Hematopoietic multipotent progenitor cell treated with erythropoietin and hydrocortisone succinate and interleukin-3 and kit ligand, for 8 days (in vitro differentiated cells): ENCODE measurements around the gene KDM1B.

Experiments
- DNase-seq: peaks from one replicate; pipeline ENCODE4 v3.0.0-alpha.2; 2015

KDM1B gene

DNA sequence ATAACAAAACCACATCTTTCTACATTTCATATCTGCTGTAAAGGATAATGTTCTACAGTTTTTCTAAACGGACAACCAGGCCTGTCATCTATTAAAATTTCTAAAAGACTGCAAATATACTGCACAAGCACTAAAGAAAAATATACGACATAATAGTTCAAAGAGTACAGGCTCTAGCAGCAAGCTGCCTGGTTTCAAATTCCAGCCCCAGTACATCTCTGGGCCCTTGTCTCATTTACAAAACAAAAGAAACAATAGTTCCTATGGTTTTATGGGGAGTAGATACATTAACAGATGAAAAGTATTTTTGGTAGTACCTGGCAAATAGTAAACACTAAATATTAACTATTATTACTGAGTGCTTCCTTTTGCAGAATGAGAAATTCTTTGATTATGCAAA lies 85.0 kb downstream of the KDM1B start:
- DNase-seq, result no peak

DNA sequence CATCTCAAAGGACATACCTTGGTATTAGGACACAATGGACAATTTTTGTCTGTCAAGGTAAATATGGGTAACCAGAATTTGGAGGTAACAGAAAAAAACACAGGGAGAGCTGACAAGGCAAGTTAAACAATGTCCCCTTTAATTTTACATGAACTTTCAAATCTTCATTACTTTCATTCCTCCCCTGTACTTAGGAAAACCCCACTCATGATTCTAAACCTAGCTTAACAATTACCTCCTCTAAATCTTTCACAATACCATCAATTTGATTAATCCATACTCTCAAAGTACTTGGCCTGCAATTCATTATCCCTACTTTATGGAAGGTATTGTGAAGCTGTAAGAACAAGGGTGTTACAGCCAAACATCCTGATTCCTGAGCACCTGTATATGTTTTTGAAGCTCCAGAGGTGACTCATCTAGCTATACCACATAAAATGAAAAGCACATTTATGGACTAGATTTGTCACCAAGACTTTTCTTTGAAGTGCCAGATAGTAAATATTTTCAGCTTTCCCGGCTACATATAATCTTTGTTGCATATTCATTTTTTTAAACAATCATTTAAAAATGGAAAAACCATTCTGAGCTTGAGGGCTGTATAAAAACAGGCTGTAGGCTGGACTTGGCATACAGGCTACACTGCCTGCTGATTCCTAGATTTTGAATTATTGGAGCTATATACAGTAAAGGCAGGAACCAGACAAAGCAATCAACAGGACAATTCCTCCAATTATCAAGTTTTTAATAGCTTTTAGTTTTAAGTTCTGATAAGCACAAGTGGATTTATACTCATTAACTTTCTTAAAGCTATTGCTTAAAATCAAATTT lies 86.2 kb downstream of the KDM1B start:
- no peak for DNase-seq

DNA sequence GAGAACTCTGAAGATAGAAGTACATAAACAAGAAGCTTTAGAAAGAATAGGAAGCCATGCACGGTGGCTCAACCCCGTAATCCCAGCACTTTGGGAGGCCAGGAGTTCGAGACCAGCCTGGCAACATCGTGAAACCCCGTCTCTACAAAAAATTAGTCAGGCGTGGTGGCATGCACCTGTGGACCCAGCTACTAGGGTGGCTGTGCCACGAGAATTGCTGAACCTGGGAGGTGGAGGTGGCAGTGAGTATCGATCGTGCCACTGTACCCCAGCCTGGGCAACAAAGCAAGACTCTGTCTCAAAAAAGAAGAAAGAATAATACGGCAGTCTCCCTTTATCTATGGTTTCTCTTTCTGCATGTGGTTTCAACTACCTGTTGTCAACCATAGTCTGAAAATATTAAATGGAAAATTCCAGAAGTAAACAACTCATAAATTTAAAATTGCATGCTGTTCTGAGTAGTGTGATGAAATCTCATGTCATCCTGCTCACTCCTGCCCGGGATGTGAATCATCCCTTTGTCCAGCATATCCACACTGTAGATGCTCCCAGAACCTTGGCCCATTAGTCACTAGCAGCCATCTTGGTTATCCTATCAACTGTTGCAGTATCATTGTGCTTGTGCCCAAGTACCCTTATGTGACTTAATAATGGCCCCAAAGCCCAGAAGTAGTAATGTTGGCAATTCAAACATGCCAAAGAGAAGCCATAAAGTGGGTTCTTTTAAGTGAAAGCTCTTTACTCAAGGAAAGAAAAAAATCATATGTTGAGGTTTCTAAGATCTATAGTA lies 87.0 kb downstream of the KDM1B start:
- DNase-seq, result no peak

DNA sequence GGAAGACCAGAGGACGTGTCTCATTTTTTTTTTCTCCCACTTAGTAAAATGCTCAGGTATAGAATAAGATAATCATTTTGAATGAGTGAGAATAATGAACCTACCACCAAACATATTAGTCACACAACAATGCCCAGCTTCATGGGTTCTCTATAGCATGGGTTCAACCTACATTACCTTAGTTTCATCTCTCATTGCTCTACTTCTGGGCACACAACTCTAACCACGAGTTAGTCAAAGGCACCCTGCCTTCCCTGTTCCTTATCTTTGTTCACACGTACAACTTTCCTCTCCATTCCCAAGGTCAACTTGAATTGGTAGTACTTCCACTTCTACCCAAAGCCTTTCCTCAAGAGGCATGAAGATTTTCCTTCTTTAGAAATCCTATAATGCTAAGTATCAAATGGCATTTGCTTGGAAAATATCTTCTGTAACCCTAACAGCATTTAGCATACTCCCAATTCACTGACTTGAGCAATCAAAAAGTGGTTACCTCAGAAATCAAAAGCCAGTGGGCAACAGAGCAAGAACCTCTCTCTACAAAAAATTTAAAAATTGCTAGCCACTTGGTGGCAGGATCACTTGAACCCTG lies 88.2 kb downstream of the KDM1B start:
- peak; percentile 31 for DNase-seq

DNA sequence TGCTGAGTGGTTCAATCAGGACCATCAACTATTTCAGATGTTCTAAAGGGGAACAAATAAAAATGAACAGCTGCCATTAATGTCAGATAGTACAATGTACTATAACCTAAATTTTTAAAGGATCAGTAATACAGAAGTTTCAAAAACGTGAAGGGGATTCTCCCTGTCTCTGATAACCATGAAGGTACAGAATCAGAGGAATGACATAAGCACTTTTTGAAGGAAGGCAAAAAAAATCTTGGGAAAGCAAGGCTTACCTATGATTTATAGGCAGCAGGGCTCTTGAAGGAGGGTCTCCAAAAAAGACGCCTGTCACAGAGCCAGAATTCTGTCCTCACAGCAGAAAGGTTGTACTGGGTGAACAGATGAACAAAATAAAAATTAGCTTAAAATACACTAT lies 89.0 kb downstream of the KDM1B start:
- DNase-seq, result no peak

DNA sequence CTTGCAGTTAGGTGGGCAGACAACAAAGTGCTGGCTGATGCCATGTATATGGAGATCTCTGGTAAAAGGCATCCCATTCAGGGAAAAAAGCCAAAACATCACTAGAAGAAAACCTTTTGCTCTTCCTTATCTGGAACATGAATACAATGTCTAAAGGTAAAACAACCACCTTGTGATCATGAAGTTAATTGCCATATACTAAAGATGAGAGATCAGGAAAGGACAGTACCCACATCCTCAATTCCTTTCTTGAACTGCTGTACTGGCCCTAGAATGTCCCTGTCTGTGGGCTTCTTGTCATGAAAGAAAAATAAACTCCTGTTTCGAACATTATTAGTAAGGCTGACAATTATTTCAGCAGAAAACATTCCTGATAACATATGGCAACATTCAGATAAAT lies 89.9 kb downstream of the KDM1B start:
- no peak for DNase-seq

DNA sequence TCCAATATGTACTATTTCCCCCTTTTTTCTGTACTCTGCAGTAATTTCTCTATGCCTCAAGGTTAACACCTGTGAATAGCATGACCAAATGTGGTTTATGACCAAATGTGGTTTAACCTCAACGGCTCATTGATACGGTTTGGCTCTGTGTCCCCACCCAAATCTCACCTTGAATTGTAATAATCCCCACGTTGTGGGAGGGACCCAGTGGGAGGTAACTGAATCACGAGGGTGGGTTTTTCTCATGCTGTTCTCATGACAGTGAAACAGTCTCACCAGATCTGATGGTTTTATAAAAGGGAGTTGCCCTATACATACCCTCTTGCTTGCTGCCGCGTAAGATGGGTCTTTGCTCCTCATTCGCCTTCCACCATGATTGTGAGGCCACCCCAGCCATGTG lies 90.4 kb downstream of the KDM1B start:
- DNase-seq, result no peak

DNA sequence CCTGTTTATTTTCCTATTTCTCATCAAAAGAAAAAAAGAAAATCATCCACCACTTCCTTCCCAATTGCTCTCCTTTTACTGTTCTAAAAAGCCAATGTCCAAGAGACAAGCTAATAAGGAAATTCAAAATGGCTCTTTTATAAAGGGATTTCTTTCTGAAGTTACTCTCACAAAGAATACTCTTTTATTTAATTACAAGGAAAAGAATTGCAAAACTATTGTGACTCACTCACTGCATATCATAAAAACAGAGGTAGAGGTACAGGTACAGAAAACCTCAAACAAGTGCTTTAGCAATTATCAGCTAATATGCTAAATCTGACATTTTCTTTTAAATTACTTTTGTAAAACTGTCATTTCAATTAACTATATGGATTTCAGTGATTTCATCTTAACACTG lies 91.0 kb downstream of the KDM1B start:
- DNase-seq, result no peak

DNA sequence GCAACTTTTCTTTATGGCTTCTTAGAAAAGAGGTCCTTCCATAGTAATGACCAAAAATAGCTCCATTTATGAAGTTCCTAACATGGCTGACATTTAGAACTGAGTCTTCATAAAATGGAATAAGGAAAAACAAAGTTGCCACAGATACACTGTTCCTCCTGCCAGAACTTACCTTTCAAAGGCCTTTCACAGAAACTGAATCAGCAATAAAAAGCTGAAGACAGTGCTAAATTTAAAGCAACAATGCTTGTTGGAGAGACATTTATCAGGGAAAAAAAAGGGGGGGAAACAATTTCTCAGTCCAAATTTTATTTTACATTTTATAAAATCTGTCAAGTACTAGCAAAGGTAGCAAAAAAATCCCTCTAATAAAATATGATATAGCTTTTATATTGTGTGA lies 91.8 kb downstream of the KDM1B start:
- DNase-seq, result no peak

DNA sequence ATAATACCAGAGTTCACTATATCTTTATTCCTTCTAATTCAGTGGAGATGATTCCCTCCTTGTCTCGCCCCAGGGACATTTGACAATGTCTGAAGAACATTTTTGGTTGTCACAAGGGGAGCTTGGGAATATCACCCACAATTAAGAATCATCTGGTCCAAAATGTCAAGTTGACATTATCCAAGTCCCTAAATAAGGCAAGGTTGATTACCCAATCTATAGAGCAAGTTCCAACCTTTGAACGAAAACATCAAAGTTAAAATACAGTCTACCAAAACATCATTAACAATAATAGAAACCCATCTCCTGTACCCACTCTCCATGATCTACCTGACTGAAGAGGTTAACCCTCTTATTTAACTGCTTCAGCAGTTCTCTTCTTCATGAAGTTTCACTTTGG lies 93.5 kb downstream of the KDM1B start:
- no peak for DNase-seq

DNA sequence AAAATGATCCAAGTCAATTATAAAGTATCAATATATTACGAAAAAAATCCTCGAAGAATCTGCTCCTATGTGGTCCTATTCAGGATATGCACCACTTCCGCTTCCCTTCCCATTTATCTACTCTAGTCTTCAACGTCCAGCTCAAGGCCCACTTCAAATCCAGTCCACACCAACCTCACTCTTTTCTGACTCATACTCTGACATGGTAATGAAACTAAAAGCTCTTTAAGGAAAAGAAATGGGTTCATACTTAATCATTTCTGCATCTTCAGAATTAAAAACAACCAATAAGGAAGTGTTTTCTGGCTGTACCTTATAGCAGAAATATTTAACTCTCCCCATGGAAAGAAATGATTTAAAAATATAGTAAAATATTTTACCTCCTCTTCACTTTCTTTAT lies 94.0 kb downstream of the KDM1B start:
- no peak for DNase-seq

DNA sequence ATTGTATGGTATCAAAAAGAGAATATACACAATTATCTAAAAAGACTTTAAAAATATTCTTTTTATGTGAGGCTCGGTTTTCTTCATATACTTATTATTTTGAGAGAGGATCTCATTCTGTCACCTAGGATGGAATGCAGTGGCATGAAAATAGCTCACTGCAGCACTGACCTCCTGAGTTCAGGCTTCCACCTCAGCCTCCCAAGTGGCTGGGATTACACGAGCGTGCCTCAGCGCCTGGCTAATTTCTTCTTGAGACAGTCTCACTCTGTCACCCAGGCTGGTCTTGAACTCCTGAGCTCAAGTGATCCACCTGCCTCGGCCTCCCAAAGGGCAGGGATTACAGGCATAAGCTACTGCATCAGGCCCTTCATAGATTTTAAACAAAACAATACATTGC lies 98.4 kb downstream of the KDM1B start:
- DNase-seq, result no peak

DNA sequence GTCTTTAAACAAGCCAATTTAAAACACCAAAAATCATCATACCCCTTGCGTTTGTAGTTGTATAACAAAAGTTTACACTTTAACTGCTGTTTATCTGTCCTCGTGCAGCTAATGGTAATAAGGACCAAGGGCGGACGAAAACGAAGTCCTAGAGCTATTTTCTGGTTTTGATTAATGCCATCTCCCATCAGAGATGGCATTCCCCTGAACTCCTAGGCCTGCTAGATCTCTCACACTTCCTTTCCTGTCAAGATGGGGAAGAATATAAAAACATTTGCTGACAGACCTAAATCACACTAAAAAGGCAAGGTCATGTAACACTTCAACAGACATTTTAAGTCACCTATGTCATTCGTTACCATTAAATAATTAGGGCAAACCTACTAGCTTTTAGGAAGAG lies 99.6 kb downstream of the KDM1B start:
- no peak for DNase-seq

DNA sequence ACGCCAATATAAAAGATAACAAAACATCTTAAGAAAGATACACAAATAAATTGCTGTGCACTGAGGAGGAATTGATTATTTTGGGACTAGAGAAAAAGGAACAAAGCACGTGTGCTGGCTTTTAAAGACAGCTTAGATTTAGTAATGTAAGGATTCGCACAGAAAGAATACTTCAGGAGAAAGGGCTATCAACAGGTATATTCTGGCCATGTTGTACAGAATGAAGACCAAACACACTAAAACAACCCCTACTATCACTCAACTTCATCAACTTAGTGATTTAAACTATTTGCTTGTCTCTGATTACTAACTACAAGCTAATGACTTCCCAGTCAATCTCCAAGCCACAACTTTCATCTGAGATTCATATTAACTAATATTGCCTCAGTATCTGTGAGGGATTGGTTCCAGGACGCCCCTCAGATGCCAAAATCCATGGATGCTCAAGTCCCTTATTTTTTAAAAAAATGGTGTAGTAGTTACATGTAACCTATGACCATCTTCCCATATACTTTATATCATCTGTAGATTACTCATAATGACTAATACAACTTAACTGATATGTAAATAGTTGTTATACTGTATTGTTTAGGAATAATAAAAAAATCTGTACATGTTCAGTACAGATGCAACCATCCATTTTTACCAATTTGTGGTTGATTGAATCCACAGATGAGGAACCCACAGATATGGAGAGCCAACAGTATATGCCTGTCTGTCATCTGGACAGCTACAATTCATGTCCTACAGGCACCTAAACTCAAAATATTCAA lies 104.6 kb downstream of the KDM1B start:
- DNase-seq, result no peak

DNA sequence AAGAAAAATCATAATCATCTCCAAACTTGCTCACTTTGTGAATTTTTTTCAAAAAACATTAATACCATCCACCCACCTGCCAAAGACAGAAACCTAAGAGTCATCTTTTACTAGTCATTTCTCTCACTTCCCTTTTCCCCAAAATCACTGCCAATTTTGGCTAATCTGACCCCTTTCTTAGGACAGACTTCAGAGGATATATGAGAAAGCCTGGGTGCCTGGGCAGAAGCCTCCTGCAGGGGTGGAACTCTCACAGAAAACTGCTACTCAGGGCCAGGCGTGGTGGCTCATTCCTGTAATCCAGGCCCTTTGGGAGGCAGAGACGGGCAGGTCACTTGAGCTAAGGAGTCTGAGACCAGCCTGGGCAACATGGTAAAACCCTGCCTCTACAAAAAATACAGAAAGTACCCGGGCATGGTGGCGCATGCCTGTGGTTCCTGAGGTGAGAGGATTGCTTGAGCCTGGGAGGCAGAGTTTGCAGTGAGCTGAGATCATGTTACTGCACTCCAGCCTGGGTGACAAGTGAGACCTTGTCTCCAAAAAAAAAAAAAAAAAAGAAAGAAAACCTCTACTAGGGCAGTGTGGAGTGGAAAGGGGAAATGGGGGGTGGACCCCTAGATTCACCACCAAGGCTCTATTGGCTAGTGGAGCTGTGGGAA lies 105.4 kb downstream of the KDM1B start:
- no peak for DNase-seq

DNA sequence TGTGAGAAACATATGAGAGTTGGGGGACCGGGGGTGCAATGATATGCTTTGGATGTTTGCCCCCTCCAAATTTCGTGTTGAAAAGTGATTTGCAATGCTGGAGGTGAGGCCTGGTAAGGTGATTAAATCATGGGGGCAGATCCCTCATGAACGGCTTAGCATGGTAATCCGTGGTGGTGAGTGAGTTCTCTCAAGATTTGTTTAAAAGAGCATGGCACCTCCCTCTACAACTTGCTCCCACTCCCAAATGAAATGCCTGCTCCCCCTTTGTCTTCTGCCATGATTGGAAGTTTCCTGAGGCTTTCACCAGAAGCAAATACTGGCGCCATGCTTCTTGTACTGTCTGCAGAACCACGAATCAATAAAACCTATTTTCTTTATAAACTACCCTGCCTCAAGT lies 106.7 kb downstream of the KDM1B start:
- no peak for DNase-seq

DNA sequence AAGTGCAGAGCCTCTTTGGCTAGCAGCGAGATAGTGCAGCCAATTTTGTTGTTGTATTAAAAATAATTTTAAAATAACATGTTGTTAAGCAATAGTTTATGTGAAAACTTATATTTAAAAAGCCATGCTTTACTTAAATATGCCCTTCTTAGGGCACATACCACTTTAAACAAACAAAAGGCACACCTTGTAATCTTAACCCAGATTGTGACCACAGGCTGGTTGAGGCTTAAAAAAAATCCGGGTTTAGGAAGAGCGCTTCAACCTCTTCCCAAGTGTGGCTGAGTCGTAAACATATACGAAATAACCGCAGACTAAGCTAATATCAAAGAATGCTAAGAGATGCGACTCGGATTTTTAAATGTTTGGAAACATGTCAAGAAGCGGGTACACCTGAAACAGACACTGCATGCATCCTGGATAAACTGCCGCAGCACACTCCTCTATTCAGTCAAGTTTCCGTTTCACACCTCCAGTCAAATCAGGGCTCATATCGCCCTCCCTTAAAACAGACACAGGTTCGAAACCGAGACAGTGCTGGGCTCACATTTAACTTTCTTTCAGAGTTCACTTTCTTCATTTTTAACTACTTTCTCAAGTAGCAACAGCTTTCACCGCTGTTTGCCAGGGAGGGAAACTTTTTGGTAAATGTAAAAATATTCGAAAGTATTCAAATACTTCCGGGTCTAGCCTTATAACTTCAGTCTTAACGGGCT lies 107.6 kb downstream of the KDM1B start:
- DNase-seq, result peak; percentile 26

DNA sequence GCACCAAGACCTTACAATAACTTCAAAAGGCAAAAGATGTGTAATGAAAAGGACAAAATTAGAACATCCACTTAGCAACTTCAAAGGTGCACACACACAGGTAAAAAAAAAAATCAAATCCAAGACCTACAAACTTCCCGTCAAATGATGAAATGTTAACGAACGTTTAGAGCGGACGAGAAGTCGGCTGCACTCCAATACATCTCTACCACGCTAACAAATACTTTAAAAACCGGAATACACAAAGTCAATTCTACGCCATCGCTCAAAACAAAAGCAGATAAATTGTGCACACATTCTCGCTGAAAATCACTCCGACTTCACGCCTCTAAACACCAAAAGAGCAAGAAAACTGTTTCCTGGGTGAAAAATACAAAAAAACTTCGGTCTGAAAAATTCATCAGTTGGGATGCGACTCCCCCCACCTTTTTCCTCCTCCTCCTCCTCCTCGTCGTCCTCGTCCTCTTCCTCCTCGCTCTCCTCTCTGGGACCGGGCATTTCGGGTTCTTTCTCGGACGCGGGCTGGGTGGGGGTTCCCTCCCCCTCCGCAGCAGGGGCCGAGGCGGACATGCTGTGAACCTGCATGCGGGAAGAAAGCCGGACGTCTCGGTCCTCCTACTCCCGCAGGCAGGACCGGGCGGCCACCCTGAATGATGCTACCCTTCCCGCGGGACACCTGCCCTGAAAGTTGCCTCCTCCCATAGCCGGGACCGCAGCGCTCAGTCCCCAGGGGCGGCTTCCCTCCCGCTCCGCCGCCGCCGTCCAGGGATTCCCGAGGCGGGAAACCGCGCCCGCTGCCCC lies 108.4 kb downstream of the KDM1B start:
- DNase-seq, result peak; percentile 39

DNA sequence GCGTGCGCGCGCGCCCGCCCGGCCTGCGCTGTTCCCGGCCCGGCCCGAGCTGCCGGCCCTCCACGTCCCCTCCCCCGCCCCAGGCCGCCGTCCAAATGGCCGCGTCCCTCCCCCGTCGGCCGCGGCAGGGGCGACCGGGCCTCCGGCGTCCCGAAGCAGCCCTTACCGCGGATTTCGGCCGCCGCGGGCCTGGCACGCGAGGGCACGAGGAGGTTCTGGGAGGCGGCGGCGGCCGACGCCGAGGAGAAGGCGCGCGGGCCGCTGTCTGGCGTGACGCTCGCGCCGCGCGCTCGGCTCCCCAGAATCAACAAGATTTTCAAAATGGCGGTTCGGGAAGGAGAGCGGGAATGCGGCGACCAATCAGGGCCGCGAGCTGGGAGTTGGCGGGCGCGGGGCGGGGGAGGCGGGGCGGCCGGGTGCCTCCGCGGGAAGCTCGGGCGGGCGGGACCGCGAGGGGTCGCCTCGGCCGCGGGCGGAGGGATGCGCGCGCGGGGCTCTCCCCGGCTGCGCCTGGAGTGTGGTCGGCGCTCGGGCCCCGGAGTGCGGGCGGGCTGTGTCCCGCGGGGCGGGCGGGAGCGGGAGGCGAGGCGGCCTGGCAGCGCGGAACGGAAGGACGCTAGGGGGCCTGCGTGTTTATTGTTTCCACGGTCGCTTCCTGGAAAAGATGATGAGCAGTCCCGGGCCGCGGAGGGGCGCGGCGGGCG lies 109.1 kb downstream of the KDM1B start, which contains the start of gene DEK:
TSS of gene DEK (minus strand) at position 312 of the 704 bp plus-strand sequence. CDS start 543 bp downstream, outside the sequence.
- peak; percentile 87 for DNase-seq

DNA sequence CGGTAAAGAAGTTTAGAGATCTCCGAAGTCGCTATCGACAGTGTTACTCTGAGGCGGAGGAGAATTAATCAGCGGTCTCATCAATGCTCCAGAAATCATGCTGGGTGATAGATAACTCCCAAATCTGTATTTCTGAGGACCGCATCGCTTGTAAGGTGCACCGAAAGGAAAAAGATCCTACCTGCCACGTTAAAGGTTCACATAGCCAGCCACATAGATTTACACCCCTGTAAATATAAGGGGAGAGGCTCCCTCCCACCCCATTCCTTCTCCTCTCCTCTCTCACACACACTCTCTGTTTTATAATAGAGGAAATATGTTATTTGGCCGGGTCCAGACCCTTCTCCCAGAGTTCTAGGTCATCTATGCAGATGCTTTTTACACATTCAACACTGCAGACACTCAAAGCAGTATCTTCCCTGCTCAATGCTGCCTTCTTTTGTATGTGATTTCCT lies 109.7 kb downstream of the KDM1B start:
- DNase-seq, result no peak
